Stimulated activated CD4-positive, alpha-beta T cell treated with anti-CD3 and anti-CD28 coated beads, Interleukin-1b, Interleukin-23, amount 100 ng/mL, for 48 hours (primary cell): ENCODE measurements around the gene ADAM33.
A peak's percentile ranks its signal among the peaks of the same experiment; 100 is the strongest.

Experiments
- DNase-seq: peaks from one replicate; pipeline ENCODE4 v3.0.0-alpha.2; 2020

The ADAM33 gene

GRCh38 chr20:3681931-3682781, at the start of gene ADAM33:
TSS of gene ADAM33 (minus strand) at chr20:3682010. CDS start at chr20:3682004, 6 bp downstream.
- DNase-seq: no peak

- DNase-seq: no peak
Measured at GRCh38 chr20:3730803-3731672, 49.2 kb upstream of the ADAM33 start.

- no peak for DNase-seq
Measured at GRCh38 chr20:3729811-3730540, 48.2 kb upstream of the ADAM33 start.

- DNase-seq: no peak
Measured at GRCh38 chr20:3729378-3729777, 47.6 kb upstream of the ADAM33 start.

- DNase-seq: no peak
Measured at GRCh38 chr20:3728876-3729275, 47.1 kb upstream of the ADAM33 start.

- no peak for DNase-seq
Measured at GRCh38 chr20:3728354-3728753, 46.5 kb upstream of the ADAM33 start.

- DNase-seq: no peak
Measured at GRCh38 chr20:3727401-3728021, 45.7 kb upstream of the ADAM33 start.

- DNase-seq: no peak
Measured at GRCh38 chr20:3724356-3724755, 42.5 kb upstream of the ADAM33 start.

- DNase-seq: no peak
Measured at GRCh38 chr20:3723284-3723683, 41.5 kb upstream of the ADAM33 start.

- DNase-seq: no peak
Measured at GRCh38 chr20:3721912-3722311, 40.1 kb upstream of the ADAM33 start.

GRCh38 chr20:3720626-3721025, 38.8 kb upstream of the ADAM33 start:
- no peak for DNase-seq

GRCh38 chr20:3720068-3720467, 38.3 kb upstream of the ADAM33 start:
- DNase-seq: no peak

GRCh38 chr20:3719046-3719445, 37.2 kb upstream of the ADAM33 start:
- no peak for DNase-seq

GRCh38 chr20:3716195-3716834, 34.5 kb upstream of the ADAM33 start:
- peak; percentile 36 for DNase-seq

GRCh38 chr20:3714092-3714491, 32.3 kb upstream of the ADAM33 start:
- DNase-seq: no peak

- DNase-seq: no peak
Measured at GRCh38 chr20:3712279-3712873, 30.6 kb upstream of the ADAM33 start, which contains the start of gene SIGLEC1. TSS of gene SIGLEC1 (minus strand) at chr20:3712600. CDS start at chr20:3707128, 5,472 bp downstream.

- DNase-seq: no peak
Measured at GRCh38 chr20:3711484-3711941, 29.7 kb upstream of the ADAM33 start.

GRCh38 chr20:3710703-3711483, 29.1 kb upstream of the ADAM33 start:
- DNase-seq: peak; percentile 70

GRCh38 chr20:3710011-3710466, 28.2 kb upstream of the ADAM33 start:
- DNase-seq: no peak

GRCh38 chr20:3707508-3707899, 25.7 kb upstream of the ADAM33 start:
- DNase-seq: no peak
